Activated CD8-positive, alpha-beta memory T cell treated with anti-CD3 and anti-CD28 coated beads, Interleukin-2, amount 50 U/mL, for 4 hours (primary cell): ENCODE results near the gene OLIG3.
A peak's percentile ranks its signal among the peaks of the same experiment; 100 is the strongest.

Source experiments
- DNase-seq: peaks from one replicate; pipeline ENCODE4 v3.0.0-alpha.2; 2020

Gene OLIG3

DNA sequence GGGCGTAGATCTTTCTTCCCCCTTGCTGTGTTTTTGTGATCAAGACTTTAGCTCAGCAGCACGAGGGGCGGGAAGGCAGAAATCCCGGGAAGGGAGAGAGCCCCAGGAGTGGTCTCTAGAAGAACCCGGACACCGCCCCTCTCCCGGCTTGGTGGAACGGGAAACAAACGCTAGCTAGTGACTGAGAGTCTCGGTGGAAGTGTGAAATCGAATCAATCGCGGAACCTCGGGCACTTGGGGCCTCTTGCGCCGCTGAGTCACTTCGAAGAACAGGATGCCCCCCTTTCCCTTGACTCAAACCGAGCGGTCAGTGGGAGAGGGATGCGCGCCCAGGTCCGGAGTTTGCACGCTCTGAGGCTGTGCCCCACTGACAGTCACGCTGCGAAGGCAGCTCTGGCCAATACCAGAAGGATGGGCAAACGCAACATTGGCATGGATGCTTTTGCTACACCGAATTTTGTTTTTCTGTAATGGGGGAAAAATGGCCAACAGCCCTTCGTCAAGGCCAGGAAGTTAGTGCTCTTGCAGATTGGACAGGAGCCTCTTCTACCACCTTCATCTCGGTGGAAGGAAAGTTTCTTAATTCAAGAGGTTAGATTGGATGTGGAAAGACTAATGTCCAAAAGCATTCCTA is 1.6 kb upstream of the OLIG3 start:
- no peak for DNase-seq

DNA sequence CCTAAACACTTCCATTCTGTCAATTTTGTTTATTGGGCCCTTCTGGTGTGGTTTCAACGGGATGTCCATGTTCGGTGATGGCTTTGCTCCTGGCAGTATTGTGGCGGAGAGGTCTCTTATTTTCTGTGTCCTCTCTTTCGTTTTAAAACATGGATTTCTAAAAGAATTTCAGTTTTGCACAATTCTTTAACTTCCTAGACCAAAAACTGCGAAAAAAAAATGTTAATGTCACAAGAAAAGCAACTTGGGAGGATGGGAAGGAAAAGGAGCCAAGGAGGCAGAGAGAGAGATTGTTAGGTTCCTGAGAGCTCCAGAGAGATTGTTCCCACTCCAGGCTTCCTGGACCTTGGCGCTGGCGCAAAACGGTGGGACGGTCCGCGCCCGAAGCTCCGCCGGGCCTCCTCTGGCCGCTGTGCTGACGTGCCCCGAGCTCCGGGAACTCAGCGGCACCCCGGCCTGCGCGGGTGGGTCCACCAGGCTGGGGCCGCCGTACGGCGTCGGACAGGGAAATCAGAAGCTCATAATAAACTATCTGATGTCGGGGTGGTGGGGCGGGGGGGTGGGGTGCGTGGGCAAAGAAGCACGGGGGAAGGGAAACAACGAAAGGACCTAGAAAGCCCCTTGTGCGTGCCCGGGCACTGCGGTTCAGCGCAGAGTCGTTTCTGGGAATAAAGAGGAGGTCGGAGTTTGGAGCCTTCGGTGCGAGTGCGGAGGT is 951 bp upstream of the OLIG3 start:
- no peak for DNase-seq

DNA sequence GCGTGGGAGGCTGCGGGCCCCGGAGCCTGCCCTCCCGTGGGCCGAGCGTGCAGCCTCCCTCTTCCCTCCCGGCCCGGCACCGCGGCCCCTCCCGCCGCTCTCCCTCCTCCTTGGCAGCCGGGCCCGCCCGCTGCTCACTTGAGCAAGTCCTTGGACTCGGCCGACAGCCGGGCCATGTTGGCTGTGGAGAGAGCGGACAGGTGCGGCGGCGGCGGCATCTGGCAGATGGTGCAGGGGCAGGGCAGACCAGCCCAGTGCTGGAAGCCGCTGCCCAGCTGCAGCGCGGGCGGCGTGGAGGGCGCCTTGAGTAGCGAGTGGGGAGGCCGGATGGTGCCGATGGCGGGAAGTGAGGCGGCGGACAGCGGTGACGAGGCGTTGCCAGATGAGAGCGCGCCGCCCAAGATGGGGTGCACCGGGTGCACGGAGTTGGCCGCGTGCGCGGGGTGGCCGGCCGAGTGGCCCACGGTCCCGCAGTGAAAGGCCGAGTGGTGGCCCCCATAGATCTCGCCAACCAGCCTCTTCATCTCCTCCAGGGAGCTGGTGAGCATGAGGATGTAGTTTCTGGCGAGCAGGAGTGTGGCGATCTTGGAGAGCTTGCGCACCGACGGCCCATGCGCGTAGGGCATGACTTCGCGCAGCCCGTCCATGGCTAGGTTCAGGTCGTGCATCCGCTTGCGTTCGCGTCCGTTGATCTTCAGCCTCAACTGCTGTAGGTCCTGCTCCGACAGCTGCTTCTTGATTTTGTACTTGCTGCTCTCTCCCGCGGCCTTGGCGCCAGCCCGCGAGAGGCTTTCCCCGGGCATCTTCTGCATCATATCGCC is 766 bp downstream of the OLIG3 start:
- peak; percentile 19 for DNase-seq

DNA sequence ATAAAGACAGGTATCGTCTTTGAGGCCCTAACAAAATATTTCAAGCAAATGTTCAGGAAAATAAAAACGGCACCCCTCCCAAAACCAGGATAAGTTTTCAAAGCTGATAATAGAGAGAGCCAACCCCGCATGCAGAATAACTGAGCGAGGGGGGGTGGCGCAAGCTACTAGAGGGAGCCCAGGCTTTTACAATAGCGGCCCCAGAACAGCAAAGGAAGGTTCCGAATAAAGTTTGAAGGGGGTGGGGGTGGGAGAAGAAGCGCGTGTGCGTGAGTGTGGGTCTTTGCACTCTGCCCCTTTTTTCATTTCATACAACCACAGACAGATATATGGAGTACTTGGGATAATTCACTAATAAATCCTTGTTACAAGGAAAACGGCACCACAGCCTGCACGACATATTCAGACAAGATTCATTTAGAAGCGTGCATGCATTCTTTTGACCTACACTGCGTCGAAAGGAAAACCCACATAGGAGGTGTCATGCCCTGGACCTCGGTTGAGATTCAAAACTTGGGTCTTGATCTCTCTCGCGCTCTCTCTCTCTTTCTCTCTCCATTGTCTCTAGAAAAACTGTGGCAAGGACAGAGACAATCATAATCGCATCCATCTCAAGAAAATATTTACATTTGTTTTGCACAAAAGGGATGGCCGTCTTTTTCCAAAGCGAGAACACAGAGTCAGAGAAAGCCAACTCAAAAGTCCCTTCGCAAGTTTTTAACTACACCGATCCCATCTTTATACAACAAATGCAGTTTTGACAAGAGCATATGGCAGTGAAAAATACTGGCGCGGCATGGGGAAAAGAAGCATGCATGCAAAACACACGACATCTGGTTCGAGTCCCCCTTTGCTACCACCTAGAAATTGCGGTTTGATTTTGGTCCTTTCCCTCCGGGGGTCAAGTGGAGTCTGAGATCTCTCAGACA is 1.6 kb downstream of the OLIG3 start:
- no peak for DNase-seq

DNA sequence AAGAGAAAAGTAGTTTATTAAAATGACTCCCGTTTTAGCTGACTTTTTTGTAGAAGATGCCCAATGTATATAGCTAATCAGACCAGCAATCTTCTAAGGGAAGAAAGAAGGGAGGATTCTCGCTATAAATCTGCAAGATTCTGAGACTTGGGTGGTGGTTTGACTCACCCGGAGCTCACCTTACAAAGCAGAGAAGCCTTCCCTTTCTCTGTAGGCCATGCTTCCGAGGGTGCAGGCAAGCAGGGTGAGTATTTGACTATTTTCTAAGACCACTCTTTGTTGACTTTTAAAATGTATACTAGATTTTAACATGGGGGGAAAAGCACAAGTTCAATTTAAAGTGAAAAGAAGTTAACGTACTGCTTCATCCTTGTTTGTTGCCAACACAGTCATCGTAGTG is 2.7 kb downstream of the OLIG3 start:
- DNase-seq, result no peak

DNA sequence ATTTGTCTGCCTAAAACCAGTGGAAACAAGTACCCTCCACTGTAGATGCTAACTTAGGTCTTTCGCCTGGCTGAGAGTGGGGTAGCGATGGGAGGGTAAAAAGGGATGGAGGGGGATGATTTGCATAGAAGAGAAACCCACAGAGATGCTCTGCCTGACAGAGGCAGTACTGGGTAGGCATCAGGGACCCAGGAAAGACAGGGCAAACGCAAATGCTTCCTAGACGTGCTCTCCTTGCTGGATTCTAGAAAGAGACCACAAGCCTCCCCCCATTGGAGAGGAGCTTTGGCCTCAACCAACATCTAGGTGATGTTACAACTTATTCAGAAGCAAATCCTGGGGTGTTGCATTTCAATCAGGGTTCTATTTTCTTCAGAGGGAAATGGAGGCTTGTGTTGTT is 3.2 kb downstream of the OLIG3 start:
- DNase-seq, result no peak

DNA sequence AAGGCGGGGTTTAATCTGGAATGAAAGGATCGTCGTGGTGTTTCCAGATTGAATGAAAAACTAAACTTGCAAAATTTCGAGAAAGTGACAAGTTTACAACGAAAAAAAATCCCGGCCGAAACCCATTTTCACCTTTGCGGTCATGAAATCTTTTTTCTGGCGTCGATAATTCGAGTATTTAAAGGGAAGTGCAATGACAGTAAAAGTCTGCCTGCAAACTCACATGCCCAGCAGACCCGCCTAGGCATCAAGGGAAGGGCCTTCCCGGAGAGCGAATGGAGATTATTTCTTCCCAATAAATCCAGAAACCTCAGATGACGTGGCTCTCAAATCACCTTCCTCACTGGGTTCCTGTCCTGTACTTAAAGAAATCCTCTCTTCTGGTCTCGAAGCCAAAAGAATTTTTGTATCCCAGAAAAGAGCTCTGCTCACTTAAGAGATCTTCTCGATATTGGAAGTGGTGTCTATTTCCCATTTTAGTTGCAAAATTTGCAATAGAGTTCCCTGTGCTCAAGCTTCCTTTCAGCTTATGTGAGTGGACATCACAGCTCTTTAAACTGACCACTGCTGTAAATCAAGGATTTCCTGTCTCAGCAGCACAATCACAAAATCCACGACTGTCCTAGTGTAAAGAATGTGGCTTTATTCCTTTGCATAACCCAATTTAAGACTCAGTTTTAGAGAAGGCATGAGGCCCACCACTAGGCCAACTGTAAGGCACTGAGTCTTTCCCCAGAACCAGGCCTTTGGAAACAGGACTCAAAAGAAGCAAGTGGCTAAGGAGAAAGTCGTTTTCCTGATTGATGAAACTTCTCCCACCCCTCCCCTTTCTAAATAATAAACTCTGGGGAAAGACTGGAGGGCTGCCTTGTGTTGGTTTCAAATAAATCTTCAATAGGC is 3.9 kb downstream of the OLIG3 start:
- no peak for DNase-seq

DNA sequence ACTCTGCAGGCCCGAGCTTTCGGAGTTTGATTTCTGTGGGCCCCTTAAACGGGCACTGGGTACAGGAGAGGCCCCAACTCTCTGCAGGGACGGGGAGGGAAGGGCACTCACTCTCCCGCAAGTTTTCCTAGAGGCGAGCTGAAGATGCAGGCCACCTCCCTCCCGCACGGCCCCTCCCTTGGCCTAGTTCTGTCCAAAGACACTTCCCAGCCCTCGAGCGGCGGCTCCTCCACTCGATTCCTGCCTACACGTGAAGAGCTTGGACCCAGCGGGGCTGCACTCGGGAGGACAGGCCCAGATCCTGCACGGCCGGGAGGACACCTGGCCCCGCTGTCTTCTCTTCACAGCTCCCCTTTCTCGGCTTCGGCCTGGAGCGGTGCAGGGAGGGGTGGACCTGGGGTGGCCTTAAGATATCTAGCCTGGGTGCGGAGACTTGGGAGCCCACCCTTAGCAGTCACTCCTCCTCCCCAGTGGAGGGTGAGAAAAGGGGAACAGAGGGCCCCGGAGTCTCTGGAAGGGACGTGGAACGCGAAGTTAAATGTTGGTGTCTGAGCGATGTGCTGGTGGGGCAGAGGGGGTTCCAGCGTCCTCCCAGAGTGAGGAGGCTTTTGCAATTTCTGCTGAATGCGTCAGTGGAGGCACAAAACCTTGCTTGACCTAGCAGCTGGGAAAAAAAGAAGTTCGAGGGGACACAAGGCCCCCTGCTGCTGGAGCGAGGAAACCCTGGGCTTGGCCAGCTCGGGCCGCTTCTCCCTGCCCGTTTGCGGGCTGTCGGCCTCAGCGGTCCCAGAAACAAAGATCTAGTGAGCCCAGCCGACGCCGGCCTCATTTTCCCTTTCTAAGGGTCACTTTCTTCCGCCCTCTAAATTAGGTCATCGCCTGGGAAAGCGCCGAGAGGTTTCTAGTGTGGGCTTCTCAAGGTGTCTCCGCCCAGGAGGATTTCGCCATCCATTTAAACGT is 4.9 kb downstream of the OLIG3 start:
- DNase-seq, result no peak

DNA sequence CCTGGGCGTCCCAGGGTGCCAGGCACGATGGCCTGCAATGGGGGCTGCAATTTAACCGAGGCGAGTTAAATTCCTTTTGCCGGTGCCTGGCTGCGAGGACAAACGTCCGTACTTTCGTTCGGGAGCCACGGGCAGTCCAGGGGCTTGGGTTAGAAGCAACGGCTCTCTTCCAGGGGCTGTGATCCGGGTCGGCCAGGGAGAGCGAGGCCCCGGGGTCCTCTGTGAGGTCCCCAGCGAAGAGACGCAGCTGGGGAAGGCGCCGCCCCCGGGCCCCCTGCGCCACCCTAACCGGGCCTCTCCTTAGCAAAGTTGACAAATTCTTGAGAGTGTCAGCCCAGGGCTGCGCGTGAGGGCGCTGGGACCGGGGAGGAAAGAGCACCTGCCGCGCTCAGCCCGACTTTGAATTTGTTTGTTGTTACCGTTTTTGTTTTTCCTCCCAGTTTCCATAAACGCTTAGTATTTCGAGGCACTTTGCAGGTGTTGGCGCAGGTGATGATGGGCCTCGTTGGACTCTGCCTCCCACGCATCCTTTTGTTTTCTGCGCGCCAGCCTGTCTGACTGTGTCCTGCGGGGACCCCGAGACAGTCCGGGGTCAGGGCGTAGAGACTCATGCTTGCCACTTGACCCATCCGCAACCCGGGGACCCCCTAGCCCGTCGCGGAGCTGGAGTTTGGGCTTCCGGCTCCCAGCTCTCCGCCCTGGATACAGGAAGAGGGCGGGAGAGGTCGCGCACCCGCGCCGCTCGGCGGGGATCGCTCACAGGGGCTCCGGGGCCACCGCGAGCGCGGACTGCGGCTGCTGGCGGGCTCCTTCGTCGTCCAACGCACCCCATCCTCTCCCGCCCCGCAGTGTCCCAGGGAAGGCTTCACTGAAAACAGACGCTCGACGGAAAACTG is 5.8 kb downstream of the OLIG3 start:
- DNase-seq, result peak; percentile 20

DNA sequence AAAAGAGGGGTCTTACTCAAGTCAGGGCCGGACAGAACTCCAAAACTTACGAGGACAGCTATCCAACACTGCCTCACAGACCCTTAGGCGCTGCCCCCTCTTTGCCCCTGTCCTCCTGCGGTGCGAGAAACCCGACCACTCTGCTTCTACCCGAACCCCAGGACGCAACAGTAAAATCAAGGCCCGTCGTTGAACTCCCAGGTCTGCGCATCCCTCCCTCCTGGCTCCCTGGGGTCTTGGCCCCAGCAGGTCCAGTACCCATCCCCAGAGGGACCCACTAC is 6.4 kb downstream of the OLIG3 start:
- DNase-seq, result no peak

DNA sequence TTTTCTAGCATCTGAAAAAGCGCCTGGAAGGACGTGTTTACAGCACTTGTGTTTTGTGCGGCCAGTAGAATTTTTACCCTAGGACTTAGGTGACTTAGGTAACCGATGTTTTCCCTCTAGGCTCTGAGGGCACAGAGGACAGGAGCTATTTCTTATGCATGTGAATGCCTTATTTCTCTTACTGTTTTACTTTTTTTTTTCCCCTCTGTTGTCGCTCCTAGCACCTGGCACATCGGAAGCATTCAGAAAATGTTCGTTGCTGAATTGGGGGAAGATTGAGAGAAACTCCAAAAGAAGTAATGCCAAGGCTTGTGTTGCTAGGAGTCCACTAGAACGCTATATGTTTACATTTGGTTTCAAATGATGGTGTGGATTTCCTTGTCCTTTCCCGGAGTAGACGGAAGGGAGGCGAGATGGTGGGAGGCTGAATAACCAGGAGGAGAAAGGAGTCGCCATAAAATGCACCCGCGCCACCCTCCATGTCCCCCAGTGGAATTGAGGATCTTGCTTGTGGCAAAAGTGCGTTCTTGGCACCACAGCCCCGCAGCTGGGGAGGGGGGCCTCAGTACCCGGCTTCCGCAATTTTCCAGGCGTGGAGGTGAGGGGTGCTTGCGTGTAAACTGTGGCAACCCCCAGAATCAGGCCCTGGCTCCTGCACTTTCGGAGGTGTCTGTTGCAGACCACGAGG is 6.9 kb downstream of the OLIG3 start:
- no peak for DNase-seq

DNA sequence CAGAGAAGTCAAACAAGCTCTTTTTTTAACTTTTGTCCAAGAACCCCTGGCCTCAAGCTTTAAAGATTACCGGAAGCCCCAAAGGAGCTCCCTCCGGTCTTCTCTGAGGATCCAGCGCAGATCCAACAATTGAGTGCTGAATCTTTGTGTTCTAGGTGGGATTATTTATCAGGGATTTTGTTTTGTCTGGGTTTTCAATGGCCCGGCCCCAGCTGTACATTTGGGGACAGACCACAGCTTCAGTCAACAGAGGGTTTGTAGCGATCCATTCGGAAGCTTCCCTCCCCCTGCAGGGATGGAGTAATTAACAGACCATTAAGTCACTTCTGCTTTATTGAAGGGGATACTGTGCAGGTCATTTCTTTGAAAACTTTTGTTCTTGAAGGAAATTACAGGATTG is 7.8 kb downstream of the OLIG3 start:
- DNase-seq, result no peak

DNA sequence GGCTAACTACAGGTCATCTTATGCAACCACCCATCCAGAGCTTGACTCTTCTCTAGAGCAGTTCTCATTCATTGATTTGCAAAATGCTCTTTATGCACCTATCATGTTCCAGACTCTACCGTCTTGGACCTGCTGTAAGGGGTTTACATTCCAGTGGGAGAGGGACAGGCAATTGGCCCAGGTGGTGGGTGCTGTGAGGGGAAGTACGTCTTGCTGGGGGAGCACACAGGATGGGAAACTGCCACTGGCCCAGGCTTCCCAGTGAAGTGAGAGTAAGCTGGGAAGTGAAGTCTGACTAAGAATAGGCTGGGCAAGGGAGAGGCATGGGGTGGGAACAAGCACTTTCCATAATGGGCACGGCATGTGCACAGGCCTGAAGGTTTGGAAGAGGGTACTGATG is 13.8 kb downstream of the OLIG3 start:
- no peak for DNase-seq

DNA sequence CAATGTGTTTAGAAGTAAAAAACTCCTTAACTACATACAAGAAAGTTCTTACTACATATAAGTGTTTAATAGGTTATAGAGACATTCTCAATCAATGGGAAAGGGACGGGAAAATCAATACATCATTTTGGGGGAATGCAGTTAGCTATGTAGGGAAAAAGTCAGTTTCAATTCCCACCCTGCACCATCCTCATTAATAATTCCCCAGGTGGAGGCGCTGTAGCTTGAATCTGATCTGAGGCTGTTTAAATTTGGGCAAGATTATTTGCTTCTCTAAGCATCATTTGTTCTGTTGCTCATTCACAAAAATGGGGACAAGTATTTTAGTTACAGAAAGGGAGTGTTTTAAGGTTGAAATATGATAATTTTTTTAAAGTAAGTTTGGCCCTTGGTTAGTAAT is 19.1 kb downstream of the OLIG3 start:
- no peak for DNase-seq

DNA sequence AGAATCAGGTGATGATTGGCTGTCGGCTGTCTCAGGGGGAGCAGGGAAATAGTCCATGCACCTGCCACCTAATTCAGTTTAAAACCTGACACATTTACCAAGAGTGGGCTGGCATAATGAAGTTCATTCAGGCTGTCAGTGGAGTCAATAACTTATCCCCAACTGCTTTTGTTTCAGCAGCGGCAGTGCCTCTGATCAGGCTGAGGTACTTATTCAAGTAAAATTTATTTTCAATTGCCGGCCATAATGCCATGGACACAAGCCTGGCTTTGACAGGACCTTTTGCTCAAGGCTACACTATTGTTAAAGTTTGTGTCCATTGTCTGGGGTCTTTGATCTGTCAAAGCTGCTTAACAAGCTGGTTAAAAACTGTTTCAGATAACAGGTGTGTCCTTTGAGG is 20.6 kb downstream of the OLIG3 start:
- DNase-seq, result no peak

DNA sequence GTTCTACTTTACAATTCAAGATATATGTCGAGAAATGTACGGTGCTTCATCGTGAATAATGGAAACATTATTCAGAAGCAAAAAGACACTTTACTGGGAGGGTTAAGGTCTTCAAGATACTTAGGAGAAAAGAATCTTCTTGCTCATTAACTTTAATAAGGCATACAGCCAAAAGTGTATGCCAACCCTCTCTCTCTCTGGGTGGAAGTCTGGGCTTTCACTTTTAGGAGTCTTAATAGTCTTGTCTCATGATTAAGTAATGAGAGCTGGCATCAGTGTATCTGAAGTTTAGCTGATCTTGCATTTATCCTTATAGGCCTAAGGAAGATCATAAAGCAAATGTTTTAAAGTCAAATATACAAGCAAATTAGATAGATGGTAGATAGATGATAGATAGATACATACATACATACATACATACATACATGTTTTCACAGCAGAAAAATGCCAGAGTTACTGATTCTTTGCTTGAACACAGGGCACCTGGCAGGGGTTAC is 21.5 kb downstream of the OLIG3 start:
- DNase-seq, result no peak

DNA sequence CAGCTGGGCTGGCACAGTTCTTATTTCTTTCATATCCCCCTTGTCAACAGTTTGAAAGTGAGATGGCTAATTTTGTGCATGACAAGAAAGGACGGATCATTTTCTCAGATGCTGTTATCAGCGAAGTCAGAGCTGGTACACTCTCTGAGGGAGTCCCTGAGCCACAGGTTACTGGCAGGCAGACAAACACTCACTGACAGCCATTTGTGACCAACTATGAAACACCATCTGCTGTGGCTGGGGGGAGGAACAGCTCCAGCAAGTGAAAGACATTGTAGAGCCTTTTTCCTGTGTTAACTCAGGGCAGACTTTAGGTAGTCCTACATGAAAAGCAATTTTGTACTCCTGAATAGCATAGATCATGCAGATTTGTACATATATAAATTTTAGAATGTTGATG is 22.2 kb downstream of the OLIG3 start:
- no peak for DNase-seq

DNA sequence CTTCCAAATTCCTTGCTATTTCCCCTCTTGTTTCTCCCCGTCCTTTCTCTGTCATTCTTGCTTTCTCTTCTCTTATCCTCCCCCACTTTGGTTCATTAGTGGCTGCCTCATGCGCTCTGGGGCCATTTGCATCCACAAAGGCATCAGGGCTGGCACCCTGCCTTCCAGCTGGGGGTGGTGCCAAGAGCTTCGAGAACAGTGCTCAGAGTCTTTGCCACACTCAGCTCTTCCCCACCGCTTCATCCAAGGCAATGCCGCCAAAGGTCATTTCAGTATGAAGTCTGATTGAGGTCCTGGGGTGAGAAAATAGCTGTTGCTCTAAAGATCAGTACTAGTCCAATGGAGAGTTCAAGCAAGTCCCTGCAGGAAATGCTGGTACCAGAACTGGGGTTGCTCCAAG is 22.7 kb downstream of the OLIG3 start:
- DNase-seq, result no peak

DNA sequence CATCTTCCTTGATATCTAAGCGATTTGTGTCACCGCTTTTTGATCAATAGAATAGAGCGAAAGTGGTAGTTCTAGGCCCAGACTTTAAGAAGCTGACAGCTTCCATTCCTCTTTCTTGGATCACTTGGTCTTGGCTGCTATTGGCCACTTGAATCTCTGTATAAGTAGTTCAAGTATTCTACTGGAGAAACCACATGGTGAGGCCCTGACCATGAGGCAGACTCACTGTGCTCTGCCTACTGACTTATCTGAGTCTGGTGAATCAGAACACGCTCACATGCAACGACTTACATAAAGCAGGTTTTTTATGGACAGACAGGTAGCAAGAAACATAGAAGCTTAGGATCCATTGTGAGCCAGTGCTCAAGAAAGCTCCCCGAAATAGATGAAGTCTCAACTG is 27.0 kb downstream of the OLIG3 start:
- no peak for DNase-seq
